Activated CD4-positive, alpha-beta T cell treated with anti-CD3 and anti-CD28 coated beads, Interleukin-2, Interleukin-6, amounts not matched to agents 100 ng/mL and 50 ng/mL, durations not matched to agents 16 hours and 8 hours (primary cell): Measurements from ENCODE around the gene SLC6A16.
A peak's percentile ranks its signal among the peaks of the same experiment; 100 is the strongest.
"Not testable (repeated sequence)": the region's sequence is repeated elsewhere in the genome, so short reads cannot be mapped to it uniquely, and the experiment has no call there.

Experiments
- DNase-seq: peaks from one replicate; pipeline ENCODE4 v3.0.0-alpha.2; 2020

SLC6A16 gene

GRCh38 chr19:49344505-49345423 is 19.8 kb upstream of the SLC6A16 start:
- no peak for DNase-seq

- DNase-seq, result no peak
Measured at GRCh38 chr19:49343123-49343522, 18.1 kb upstream of the SLC6A16 start.

- DNase-seq, result no peak
Measured at GRCh38 chr19:49342291-49342721, 17.3 kb upstream of the SLC6A16 start.

DNA sequence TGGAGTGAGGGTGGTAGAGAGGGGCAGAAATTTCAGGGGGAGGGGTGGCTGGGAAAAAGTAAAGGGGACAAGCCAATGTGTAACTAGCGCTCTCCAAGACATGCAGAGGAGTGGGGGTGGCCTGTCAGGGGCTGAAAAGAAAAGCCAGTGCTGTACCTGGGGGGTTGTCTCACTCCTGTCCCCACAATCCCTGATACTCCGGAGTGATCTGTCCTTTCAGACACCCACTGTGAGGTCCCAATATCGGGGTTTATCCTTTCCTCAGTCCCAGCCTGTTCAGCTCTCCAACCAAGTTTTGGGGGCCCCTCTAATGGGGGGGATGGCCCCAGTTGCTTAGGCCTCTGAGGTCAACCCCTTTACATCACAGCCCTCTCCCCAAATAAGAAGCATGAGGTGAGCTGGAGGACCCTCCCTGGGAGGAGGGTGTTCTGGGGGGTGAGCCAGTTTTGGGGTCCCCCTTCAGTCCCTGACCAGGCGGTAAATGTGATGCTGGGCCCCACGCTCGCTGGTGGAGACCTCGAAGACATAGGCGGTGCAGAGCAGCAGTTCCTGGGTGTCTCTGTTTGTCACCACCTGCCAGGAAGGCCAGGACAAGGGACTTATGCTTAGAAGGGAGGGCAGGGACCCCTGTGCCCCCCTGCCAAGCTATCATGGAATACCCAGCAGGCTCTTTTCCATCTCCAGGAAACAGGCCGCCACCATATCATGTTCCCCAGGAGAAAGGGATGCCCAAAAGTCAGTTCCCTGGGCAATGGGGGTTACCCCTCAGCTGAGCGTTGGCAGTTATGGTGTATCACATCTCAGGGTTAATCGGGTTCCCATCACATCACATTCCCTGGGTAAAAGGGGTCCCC is 16.1 kb upstream of the SLC6A16 start:
- no peak for DNase-seq

DNA sequence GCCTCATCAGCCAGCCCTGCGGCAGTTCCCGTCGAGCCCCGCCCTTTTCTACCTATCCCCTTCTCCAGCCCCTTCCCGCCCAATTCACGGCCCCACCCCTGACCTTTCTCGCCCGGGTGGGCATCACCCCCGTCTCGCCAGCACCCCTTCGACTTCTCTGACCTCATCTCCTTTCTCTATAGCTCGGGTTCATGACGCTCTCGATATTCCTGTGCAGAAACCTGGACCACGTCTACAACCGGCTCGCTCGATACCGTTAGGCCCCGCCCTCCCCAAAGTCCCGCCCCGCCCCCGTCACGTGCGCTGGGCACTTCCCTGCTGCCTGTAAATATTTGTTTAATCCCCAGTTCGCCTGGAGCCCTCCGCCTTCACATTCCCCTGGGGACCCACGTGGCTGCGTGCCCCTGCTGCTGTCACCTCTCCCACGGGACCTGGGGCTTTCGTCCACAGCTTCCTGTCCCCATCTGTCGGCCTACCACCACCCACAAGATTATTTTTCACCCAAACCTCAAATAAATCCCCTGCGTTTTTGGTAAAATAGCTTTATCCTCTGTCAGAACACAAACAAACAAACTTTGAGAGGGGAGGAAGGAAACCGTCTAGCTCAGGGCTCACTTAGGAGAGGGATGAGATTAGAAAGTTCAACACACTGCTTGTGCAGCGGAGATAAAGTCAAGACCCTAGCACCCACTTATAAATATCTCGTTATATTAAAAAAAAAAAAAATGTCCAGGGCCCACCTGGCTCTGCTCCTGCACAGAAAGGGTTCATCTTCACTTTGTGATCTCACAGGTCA is 15.3 kb upstream of the SLC6A16 start:
- no peak for DNase-seq

DNA sequence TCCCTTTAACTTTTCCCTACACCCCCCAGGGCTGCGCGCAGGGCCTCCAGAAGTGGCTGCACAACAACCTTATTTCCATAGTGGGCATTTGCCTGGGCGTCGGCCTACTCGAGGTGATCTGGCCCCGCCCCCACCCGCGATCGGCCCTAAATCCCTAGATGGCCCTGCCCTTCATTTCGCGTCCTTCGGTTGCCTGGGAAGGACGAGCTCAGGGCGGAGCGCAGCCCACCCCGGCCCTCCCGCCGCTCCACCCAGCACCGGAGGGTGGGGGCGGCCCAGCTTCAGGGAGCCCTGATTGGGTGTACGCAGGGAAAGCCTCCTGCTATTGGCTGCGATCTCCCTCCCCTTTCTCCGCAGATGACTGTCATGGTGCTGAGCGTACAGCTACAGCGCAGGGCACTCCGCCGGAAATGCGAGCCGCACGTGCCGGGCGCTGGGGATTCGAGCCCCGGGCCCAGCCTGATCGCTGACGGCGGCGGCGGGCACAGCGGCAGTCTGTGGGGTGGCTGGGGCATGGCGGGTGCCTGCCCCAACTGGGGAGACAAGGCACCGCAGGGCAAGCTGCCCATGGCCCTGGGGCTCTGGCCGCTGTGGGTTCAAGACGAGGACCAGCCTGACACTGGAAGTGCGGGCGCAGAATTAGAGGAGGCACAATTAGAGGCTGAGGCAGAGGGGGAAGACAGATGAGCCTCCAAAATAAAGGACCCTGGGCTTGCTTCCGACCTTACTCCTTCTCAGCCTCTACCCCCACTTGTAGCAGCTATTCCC is 14.5 kb upstream of the SLC6A16 start:
- no peak for DNase-seq

- DNase-seq, result no peak
Measured at GRCh38 chr19:49338691-49339300, 13.8 kb upstream of the SLC6A16 start.

GRCh38 chr19:49338023-49338677 is 13.2 kb upstream of the SLC6A16 start:
- no peak for DNase-seq

GRCh38 chr19:49337267-49338022 is 12.5 kb upstream of the SLC6A16 start:
- no peak for DNase-seq

- no peak for DNase-seq
Measured at GRCh38 chr19:49336482-49337266, 11.7 kb upstream of the SLC6A16 start.

GRCh38 chr19:49335784-49336481 is 10.9 kb upstream of the SLC6A16 start:
- peak; percentile 51 for DNase-seq

- peak; percentile 55 for DNase-seq
Measured at GRCh38 chr19:49335071-49335783, 10.2 kb upstream of the SLC6A16 start, which contains the start of gene CD37. CD37 (plus strand) TSS chr19:49335406; CDS start chr19:49335541, 135 bp downstream.

- peak; percentile 80 for DNase-seq
Measured at GRCh38 chr19:49333811-49334288, 8.9 kb upstream of the SLC6A16 start.

GRCh38 chr19:49333418-49333805 is 8.4 kb upstream of the SLC6A16 start:
- no peak for DNase-seq

DNA sequence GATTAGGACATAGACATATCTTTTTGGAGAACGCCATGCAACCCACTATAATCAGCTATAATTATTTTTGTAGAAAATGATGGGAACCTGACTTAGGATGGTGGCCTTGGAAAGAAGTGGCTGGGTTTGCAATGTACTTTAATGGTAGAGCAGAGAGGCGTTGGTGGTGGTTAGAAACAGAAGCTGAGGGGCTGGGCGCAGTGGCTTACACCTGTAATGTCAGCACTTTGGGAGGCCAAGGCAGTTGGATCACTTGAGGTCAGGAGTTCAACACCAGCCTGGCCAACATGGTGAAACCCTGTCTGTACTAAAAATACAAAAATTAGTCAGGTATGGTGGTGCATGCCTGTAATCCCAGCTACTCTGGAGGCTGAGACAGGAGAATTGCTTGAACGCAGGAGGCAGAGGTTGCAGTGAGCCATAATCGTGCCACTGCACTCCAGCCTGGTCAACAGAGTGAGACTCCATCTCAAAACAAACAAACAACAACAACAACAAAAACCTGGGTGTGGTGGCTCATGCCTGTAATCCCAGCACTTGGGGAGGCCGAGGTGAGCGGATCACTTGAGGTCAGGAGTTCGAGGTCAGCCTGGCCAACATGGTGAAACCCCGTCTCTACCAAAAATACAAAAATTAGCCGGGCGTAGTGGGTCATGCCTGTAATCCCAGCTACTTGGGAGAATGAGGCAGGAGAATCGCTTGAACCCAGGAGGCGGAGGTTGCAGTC is 7.9 kb upstream of the SLC6A16 start:
- DNase-seq, result not testable (repeated sequence)

DNA sequence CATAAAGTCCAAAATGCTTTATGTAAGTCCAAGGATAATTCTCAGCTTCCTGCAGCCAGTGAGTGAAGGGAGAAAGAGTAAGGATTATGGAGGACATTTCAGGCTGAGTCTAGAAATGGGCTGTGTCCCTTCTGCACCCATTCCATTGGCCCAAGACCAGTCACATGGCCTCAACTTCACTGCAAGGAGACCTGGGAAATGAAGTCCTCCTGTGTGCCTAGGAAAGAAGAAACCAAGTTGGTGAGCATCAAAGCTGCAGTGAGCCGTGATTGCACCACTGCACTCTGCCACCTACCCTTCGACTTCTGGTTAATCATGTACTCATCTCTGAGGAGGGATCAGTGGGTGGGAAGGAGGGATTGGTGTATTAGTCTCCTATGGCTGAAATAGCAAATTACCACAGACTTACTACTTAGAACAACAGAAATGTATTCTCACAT is 6.6 kb upstream of the SLC6A16 start:
- peak; percentile 80 for DNase-seq

DNA sequence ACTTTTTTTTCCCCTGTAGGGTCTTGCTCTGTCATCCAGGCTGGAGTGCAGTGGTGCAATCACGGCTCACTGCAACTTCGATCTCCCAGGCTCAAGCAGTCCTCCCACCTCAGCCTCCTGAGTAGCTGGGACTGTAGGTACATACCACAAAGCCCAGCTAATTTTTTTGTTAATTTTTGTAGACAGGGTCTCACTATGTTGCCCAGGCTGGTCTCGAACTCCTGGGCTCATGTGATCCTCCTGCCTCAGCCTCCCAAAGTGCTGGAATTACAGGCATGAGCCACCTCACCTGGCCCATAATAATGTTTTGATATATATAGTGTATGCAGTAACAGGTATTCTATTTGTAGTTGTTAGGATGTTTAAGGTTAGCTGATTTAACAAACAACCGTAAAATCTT is 6.2 kb upstream of the SLC6A16 start:
- DNase-seq, result not testable (repeated sequence)
